T-helper 17 cell (primary cell): ENCODE measurements around the gene GSG1. TPM values are rescaled to one million over a fixed set of nuclear protein-coding genes. Genes with fewer than 3 reads are reported as not detected.

Experiments used
- total RNA-seq, 4 donors: library from RNA in 2 of 4; stranded (reverse) in 2 of 4; gene quantifications; one replicate each; pipeline ENCODE4 v1.2.3 and lab custom pipeline; 2022 to 2026

Gene GSG1
- total RNA-seq, 2 donors from 2014 or later, result not detected

Other genes with a start within 250 kb of the GSG1 start
- gene GPRC5A, start 212.1 kb downstream of the GSG1 start, total RNA-seq, result under 1 TPM; 0.02 to 0.26 TPM
- gene GPRC5D, start 151.5 kb downstream of the GSG1 start, total RNA-seq, result not detected
- gene HEBP1, start 103.4 kb downstream of the GSG1 start, total RNA-seq, result 10 to 100 TPM; 10.8 to 11.5 TPM
- gene FAM234B, start 59.3 kb downstream of the GSG1 start, total RNA-seq, result 1 to 10 TPM; 1.9 to 2.5 TPM
- 10 to 100 TPM in 1 of 2 donors, 1 to 10 TPM in 1; 6.2 to 14.0 TPM for gene EMP1, start 93.1 kb upstream of the GSG1 start, total RNA-seq